Cardiac fibroblast (primary cell): ENCODE results near the gene TP73.

Experiments
- DNase-seq, 2 donors: peaks; one replicate each; pipeline versions ENCODE4 v3.0.0 to v3.0.0-alpha.2; 2010; ENCODE audit warnings: low read depth in 2 of 2
- H3K4me3 ChIP-seq, 2 donors: replicated peaks in 1 of 2; 1 replicate in 1 of 2; 2 replicates in 1 of 2; pipeline ENCODE4 v1.5.1; 2011; ENCODE audit warnings: low read depth in 2 of 2, low read length in 2 of 2, mild to moderate bottlenecking in 2 of 2, moderate library complexity in 1 of 2
- TF ChIP-seq, protein P1 (sequence below): IDR thresholded peaks from one replicate; pipeline ENCODE4 v1.5.1; 2011; ENCODE audit warnings: low read depth, mild to moderate bottlenecking, low read length, inconsistent platforms

Gene TP73

DNA sequence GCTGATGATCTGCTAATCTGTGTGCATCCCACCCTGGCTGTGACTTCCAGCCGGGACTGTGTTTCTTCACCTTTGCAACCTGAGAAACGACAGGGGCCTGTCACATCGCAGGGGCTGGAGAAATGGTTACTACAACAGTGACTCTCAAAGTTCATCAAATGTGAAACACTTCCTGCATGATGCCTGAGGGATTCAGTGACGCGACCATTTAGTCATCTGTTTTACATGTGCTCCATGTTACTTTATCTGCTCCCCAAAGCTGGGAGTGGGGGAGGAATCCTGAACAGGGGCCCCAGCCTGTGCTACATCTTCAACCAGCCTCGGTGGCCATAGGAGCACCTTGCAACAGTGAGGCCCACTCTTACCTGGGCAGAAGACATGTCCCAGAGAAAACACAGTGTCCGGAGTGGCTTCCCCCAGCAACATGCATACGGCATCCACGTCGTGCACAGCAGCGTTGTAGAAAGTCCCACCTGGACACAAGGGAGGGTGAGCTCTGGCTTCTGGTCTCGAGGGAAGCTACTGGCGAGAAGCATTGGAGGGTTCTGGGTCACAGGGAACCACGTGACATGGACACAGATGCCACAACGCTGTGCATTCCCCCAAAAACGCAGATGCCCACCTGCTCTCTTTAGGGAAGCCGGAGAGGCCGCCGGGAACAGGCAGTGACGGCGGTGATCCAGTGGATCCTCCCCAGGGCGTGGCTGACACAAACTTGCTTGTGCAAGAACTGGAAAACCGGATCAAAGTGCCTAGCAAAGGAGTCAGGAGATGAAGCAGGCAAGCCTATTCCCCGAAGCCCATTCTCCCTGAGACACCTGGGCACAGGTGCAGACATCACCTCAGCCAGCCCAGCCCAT lies 90.4 kb downstream of the TP73 start:
- TF ChIP-seq, protein P1, sequence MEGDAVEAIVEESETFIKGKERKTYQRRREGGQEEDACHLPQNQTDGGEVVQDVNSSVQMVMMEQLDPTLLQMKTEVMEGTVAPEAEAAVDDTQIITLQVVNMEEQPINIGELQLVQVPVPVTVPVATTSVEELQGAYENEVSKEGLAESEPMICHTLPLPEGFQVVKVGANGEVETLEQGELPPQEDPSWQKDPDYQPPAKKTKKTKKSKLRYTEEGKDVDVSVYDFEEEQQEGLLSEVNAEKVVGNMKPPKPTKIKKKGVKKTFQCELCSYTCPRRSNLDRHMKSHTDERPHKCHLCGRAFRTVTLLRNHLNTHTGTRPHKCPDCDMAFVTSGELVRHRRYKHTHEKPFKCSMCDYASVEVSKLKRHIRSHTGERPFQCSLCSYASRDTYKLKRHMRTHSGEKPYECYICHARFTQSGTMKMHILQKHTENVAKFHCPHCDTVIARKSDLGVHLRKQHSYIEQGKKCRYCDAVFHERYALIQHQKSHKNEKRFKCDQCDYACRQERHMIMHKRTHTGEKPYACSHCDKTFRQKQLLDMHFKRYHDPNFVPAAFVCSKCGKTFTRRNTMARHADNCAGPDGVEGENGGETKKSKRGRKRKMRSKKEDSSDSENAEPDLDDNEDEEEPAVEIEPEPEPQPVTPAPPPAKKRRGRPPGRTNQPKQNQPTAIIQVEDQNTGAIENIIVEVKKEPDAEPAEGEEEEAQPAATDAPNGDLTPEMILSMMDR = no peak
- no peak overlapping the region for H3K4me3 ChIP-seq
- peak in 1 of 2 donors; percentile 28 for DNase-seq

DNA sequence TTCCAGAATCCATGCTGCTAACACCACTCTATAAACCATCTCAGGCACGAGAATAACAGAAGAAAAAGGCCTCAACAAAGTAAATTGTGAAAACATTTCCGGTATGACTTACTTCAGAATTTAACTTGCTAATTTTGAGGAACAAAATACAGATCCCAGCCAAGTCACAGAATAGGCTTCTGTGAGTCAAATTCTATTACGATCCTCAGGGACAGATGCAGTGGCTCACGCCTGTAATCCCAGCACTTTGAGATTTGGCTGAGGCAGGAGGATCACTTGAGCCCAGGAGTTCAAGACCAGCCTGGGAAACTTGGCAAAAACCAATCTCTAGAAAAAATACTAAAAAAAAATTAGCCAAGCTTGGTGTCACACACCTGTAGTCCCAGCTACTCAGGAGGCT lies 91.1 kb downstream of the TP73 start:
- TF ChIP-seq, protein P1 = no peak
- DNase-seq = peak; percentile 42 to 67
- no peak overlapping the region for H3K4me3 ChIP-seq

DNA sequence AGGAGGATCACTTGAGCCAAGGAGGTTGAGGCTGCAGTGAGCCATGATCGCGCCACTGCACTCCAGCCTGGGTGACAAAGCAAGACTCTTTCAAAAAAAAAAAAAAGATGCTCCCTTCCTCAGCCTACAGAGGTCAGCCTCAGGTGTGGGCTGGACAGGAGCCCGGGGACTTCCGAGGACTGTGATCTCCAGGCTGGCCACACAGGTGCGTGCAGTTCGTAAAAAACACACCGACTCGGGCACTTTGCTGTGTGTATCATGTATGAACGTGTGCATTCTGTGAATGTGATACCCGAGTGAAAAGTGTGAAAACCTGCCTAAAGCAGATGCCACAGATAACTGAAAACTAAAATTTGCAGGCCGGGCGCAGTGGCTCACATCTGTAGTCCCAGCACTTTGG lies 91.5 kb downstream of the TP73 start:
- no peak for DNase-seq
- TF ChIP-seq, protein P1 = no peak
- H3K4me3 ChIP-seq = no peak overlapping the region

DNA sequence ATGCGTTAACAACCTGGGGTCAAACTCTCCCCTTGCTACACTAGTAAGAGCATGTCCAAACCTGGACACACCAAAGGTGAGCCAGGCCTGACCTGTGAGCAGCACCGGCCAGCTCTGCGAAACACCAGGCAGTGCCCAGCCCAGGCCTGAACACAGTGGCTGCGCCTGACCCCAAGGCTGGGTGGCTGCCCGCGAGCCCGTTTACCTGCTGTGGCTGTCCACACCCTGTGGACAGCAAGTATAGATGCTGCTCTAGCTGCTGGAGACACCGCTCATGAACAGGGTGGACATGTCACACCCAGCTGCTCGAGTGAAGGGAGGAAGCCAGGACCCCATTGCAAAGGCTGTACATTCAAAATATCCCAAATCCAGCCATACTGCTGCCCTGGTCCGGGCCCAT lies 92.3 kb downstream of the TP73 start:
- no peak overlapping the region for H3K4me3 ChIP-seq
- TF ChIP-seq, protein P1 = no peak

DNA sequence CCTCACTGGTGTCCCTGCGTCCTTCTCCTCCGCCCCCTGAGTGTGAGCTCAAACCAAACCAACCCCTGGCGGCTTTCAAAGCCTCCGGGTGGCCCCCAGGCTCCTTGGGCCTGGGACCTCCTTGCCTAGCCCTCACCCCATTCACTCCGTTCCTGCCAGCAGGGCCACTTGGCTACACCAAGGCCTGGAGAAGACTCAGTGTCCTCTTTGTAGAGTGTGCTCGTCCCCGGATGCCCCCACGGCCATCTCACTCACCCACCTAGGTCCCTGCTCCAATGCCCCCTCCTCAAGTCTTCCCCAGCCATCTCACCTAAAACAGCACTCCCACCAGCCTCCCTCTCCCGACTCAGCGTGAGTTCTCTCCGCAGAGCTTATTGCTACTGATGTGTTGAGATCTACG lies 92.8 kb downstream of the TP73 start:
- H3K4me3 ChIP-seq = no peak overlapping the region
- DNase-seq = no peak
- TF ChIP-seq, protein P1 = no peak

More for the DNA sequence above, 92.3 kb downstream of the TP73 start:
- DNase-seq = no peak

DNA sequence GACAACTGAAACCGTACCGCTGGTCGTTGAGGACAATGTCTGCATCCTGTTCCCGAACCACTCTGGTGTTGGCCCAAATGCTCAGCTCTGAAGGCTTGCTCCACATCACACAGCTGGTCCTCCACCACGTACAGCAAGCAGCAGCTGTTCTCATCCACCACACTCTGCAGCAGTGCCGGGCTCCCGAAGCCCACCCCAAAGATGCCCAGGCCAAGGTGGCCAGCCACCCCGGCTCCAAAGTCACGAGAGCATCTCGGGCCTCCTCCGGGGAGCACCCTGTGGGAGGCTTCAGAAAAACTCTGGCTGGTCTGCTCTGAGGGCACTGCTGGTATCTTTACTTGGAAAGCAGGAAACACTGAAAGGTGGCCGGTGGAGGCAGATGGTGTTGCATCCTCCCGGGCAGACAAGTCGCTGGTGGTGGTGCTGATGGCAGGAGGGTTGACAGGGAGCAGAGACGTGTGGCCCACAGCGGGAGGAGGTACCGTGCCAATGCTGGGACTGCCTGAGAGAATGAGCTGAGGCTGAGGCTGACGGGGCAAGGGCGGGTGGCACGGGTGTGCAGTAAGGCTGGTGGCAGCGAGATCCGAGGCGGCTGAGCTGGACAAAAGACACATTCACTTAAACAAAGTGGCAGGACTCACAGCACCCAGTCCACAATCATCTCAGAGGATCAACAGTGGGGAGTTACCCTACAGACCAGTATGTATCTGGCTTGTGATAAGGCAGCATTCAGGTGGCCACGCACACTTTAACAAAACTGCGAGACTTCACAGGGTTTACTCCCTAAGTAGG lies 93.5 kb downstream of the TP73 start:
- TF ChIP-seq, protein P1 = no peak
- H3K4me3 ChIP-seq = no peak overlapping the region
- no peak for DNase-seq
